HG02571 (cell line): ENCODE data around the gene FLCN.
A peak's percentile ranks its signal among the peaks of the same experiment; 100 is the strongest.

Source experiments
- ATAC-seq: cut with Tn5 transposase; IDR thresholded peaks from one replicate; pipeline ENCODE4 v1.9.1; 2021; ENCODE audit warnings: mild to moderate bottlenecking, moderate library complexity; ENCODE audit not compliant: unreplicated experiment

Gene FLCN

DNA sequence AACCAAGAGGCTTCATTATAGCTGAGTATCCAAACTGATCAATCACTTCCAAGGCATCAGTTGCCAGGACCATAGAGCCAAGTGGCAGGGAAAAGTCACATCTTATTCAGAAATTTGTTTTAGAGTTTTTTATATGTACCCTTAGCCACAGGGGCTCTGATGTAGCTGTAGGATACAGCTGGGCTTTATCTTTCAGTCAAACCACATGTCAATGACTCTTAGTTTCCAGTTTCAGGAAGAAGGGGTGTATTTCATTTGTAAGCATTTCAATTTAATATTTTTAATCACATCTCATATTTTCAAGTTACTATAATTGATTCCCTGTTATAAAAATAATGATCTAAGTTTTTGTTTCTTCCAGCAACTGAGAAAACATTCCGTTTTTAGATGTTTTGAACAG, 2.9 kb upstream of the FLCN start:
- no peak for ATAC-seq

DNA sequence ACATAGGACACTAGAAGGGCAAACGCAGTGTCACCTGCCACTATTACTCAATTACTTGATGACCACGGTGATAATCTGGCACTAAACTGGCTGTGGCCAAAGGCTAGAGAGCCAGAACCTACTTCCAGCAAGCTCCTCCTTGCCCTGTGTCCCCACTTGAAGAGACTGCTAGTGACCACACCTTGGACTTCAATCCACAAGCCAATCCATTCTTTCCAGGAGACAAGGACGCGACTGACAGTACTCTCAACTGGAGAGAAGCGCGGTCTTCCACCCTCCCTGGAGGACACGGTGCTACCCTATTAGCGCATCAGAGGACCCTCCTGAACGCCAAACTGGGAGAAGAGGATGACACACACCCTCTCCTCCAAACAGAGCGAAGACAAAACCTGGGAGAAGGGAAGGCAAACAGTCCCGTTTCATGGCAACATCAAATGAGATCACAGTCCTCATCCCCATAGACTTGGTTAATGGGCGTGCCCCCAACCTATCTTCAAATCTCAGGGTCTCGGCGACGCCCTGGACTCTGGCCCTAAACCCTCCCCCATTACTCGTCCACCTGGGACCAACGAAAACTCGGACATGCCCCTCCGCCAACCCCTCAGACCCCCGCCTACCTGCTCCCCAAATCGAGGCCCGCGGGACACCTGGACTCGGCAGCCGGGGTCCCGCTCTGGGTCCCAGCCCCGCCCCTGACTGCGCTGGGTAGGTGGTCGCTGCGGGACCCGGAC, 508 bp downstream of the FLCN start:
- peak; percentile 4 for ATAC-seq

DNA sequence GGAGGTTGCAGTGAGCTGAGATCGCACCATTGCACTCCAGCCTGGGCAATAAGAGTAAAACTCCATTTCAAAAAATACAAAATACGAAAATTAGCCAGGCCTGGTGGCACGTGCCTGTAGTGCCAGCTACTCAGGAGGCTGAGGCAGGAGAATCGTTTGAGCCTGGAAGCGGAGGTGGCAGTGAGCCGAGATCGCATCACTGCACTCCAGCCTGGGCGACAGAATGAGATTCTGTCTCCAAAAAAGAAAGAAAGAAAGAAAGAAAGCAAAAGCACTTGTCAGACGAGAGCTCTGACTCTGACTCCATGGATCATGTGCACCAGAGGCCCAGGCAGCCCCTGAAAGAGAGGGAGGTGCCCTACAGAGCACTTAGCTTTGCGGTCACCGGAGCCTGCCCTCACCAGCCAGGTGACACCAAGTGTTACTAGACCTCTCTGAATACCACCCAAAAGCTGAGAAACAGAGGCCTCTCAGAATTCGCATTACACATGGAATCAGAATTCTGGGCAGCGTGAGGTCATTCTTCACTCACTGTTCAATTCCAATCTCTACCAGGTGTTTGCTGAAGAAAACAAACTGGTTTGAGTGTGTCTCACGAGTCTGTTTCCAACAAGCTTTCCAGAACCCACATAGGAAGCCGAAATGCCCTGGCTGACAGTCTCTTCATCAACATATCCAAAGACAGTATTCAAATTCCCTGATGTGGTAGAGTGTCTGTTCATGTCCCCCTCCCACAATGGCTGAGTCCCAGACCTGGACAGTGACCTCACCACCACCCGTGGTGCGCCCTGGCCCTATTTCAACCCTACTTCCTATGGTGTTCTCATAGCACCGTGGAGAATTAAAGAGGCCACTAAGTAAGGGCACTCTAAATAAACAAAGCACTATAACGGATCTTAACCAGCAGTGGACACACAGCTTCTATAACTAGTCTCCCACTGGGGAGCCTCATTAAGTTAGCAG, 1.5 kb downstream of the FLCN start:
- ATAC-seq = no peak

DNA sequence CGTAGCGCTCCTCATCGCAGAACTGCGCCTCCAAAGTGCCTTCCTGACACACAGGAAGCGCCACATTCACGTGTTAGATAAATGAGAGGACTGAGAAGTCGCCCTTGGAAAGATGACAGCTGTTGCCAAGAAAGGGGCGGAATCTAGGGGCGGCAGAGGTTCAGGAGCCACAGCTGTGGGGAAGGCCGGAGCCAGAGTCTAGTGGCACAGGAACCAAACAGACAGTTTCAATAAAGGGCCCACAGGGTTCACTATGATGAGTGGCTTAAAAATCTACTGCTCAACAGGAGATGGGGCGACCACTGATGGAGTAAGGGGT, 4.7 kb downstream of the FLCN start:
- ATAC-seq = no peak

DNA sequence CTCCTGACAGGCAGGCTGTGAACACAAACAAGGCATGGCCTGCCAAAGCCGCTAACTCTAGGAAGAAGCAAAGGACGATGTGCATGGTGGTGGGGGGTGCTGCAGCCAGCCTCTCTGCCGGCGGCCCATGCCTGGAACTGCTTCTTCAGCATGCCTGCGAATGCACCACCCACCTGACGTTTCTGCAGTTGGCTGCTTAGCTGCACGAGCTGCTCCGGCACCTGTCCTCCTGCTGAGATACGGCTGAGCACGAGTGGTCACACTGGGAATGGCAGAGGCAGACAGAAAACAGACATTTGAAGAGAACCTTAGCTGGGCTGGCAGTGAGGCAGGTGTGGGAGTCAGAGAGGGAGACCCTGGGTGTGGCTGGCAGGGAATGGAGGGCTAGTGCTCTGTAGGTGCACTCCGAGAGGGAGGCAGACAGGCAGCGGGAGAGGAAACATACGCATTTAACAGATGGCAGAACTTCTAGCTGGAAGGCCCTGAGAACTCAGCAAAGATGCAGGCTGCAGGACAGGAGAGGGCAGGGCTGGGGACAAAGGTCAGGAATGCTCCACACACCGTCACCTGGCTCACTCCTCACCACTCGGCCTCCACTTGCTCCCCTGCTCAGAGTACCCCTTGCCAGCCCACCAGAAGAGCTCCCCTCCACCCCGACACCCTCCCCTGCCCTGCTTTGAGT, 5.2 kb downstream of the FLCN start:
- ATAC-seq = no peak

DNA sequence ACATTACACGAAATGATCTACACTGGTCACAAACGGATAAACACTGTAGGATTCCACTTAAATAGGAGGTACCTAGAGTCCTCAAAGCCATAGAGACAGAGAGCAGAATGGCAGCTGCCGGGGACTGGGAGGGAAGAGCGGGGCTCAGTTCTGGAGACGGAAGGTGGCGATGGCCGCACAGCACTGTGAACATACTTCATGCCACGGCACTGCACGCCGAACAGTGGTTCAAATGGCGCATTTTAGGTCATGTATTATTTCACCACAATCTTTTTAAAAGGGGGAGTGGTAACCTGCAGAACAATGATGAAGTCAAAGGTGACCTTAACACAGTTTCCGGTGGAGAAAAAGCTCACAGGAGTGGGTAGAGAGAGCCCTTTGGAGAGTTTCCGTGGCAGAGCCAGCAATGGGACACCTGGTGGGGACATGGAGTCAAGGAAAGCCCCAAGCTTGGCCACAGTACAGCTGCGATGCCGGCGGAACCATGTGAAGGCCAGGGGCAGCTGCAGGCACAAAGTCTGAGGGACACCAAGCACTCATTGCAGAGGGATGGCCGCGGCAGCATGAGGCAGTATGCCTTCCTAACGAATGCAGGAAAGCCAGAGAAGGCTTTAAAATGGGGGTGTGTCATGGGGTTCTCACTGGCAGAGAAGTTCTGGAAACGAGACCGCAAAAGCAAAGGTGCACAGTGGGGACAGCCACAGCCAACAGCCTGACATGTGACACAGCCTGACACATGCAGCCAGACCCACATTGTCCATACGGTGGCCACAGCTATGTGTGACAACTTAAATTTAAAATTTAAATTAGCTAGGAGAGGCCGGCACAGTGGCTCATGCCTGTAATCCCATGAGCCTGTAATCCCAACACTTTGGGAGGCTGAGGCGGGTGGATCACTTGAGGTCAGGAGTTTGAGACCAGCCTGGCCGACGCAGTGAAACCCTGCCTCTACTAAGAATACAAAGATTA, 7.3 kb downstream of the FLCN start:
- ATAC-seq = no peak

DNA sequence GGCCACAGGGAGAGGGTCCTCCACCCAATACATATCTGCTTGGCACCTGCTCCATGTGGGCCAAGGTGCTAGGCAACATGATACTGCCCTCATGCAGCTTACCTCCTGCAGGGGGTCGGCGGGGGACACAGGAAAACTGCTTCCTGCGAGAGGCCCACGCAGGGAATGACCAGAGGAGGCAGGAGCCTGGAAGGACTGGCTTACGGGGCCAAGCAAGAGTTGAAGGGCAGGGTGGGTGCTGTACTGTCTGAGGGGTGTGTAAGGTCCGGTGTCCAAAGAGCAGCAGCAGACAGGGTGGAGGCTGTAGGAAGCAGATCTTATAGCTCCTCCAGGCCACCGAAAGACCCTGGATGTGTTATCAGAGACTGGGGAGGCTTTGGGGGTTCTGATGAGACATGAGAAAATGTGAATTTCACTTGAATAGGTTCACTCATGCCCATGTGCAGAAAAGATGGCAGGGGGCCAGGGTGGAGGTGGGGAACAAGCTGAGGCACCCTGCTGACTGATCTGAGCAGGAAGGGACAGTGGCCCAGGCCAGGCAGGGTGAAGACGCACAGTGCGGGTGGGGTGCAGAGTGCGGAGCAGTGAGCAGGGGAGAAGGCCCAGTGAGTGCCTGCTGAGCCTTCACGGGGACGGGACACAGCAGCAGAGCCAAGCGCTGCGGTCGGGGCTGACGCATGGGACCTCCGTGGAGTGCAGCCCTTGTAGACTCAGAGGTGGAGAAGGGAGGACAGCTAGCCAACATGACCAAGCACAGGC, 8.3 kb downstream of the FLCN start:
- ATAC-seq = no peak

DNA sequence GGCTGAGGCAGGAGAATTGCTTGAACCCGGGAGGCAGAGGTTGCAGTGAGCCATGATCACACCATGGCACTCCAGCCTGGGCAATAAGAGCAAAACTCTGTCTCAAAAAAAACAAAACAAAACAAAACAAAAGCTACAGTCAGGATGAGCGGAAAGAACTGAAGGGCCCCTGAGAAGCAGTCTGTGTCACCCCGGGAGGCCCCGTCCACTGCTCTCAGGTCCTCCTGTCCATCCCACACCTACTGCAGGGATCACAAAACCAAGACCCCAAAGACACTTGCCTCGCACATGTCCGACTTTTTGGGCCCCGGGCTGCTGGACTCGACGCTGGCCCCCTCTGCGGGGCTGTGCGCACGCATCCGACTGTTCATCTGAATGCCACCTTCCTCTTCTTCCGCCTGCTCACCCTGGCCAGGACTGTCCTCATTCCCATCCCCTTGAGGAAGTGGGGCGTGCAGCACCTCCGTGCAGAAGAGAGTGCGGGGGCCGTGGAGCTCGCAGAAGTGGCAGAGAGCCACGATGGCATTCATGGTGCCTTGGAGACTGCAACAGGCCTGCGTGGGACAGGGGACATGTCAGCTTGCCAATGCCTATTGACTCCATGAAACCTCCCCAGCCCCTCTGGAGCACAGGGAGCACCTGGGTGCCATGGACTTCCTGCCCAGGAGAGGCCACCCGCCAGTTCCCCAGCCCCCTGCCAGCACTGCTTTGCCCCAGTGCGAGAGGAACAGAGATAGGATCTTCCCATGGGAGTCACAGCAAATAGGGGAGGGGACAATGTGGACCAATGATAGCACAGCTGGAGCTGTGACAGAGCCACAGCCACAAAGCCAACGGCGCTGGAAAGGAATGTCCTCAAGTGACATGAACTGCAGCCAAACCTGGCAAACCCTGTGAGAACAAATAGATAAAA, 9.1 kb downstream of the FLCN start:
- no peak for ATAC-seq

DNA sequence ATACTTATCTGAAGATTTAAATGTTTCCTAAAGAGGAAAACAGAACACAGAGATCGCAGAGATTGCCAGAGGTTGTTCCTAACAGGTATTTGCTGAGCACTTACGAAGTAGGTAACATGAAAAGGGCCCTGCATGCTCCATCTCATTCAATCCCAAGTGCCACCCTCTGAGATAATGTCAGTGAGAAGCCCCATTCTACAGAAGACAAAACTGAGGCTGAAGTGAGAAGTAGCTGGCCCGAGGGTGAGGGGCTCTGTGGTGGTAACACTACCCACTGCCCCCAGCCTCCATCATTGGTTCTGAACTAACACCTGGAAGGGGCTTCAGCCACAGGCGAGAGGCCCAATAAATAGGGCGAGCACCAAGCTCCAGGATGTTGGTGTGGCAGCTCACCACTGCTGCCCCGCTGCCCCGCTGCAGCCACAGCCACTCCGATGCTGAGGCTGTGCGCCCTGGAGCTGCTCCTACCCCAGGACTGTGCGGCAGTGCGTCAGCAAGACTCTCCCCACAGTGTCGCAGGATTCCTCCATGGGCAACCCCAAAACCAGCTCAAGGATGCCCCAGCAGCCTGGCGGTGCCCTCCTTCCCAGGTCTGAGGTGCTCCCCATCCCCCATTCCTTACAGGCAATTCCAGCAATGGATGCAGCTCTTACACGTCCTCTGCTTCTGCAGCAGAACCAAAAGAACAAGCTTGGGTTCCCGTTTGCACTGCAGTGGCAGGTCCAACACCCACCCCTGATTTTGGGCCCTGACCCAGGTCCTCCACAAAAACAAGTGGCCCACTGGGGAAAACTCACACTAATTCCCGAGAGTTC, 10.3 kb downstream of the FLCN start:
- no peak for ATAC-seq

DNA sequence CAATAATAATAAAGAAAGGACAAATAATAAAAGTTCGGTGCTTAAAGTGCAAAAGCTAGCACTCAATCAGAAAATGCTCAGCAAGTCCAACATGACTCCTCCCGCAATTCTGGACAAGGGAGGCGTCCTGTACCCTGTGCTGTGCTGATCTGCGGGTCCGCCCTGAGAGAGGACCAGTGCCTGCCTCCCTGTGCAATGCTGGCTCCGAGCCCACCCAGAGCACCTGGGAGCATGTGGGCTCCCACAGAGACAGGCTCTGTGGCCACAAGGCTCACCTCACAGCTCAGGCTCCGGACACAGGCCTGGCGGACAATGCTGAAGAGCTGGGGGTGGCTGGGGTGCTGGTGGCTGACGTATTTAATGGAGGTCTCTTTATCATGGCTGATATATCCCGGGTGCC, 11.1 kb downstream of the FLCN start:
- no peak for ATAC-seq

DNA sequence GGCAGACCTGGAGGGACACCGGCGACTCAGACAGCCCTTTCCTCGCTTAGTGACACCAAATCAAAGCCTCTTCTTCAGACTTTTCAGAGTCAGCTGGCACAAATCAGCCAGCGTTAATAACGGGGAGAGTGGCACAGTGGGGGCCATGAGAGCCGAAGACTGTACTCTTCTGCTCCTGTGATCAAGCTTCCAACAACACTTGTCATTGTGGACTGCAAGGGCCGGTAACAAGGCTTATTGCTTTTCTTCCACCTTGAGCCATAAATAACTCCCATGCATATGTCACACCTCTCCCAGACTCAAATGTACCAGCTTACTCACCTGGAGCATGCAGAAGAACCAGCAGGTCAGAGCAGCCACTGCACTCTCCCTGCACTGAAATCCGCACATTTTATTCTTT, 12.8 kb downstream of the FLCN start:
- ATAC-seq = no peak

DNA sequence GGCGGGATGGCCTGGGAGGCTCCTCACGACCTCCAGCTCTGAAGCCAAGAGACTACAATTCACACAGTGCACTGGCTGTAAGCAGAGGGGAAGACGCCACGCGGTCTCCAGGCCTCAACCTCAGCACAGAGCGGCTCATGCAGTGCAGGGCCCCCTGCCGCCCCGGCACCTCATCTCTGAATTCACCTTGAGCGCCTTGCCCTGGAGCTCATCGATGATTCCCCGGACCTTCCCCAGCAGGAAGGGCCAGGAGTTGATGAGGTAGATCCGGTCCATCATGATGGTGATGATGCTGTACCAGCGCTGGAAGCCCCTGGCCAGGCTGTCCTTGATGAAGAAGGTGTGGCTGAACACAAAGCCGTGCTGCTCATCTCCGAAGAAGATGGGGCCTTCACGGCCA, 13.2 kb downstream of the FLCN start:
- no peak for ATAC-seq

DNA sequence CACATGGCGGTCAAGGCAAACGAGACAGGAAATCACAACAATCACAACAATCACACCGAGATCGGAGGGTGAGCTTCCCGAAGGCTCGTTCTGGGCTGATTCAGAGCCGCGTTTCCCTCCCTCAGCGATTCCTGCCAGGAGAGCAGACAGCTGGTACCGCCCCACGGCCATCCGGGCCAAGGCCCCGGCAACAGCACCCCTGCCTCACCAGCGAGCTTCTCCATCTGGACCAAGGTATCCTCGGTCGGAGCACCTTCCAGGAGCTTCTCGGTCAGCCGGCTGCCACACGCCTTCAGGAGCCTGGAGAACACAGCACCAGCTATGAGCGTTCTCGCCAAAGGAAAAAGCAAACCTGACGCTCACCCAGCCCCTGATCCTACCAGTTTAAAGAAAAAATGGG, 15.6 kb downstream of the FLCN start:
- ATAC-seq = no peak

DNA sequence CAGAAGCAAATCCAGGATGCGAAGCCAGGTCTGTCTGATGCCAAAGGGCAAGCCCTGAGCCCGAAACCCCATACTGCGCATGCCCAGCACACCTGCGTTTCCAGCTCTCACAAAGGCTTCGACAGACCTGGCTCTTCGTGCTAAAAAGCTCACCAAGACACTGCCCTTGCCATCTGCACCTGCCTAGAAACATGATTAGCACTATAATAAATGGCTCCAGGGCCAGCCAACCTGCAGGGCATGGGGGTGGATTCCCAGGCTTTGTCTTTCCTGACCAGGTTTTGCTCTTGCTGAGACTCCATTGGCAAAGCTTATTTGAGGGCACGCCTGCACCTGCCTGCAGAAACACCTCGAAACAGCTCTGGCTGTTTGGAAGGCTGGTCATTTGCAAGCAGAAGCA, 16.4 kb downstream of the FLCN start:
- ATAC-seq = no peak

DNA sequence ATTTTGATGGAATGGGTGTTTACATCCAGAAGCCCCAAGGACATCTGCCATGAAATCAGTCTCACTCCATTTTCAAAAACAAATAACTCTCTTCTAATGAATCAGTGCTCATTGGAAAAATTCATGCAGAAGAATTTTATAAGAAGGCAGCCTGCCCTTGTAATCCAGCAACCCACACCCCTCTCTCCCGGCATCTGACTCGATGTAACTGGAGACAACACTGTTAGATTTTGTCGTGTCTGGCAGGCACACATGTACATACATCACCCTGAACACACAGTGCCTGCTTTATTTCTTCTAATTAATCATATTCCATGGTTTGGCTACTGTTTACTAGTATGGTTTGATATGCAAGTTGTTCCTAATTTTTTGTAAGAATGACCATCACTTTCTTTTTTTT, 19.0 kb downstream of the FLCN start:
- no peak for ATAC-seq

DNA sequence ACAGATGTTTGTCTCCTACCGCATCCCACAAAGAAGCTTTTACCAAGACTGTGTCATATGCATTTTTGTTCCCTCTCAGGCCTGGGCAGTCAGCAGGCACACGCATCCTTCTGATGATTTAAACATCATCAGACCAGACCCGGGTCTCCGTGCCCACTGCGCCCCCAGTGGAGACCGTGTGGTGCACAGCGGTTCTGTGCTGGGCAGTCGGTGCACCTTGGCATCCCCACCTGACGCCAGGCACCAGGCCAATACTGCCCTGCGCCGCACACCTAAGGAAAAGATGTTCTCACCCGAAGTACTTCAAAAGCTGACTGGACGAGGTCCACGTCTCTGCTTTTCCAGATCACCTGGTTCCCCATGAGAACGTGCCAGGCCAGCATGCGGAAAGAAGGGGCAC, 20.2 kb downstream of the FLCN start:
- ATAC-seq = no peak

DNA sequence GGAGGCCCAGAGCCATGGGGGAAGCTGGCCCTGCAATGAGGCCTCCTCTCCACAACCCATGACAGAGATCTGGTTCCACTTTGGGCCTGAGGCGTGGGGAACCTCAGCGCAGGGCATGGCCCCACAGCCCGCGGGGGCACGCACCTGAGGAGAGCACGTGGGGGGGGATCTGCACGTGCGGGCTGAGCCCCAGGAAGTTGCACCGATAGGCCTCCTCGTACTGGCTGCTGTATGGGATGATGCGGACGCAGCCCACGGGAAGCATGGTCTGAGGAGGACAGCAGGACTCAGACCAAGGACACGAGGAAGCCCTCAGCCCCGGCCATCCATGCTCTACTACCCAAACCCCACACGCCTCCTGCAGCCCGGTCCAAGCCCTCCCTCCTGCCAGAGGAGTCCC, 20.7 kb downstream of the FLCN start:
- ATAC-seq = no peak

DNA sequence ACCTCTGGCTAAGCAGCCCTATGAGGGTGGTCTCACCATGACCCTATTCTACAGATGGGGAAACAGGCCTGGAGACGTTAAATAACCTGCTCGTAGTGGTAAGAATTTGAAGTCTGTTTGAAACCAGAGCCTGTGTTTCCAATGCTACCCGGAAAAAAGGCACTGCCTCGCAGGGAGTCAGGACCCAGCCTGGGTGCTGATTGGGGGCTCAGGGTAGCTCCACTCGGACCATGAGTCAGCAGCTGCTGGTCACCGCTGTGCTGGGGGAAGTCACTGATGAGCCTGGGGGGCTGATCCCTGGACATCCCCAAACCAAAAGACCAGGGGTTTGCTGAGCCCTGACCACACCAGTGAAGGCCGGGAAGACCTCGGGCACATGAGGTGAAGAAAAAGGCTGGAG, 21.4 kb downstream of the FLCN start:
- ATAC-seq = no peak
